Astrocyte (in vitro differentiated cells and primary cell): ENCODE measurements around the gene CCR6.

ENCODE experiments used
- EZH2 ChIP-seq: IDR thresholded peaks from 2 replicates; pipeline ENCODE4 v1.6.1; 2012; ENCODE audit warnings: mild to moderate bottlenecking, low read length, inconsistent platforms; ENCODE audit not compliant: insufficient read depth
- TF ChIP-seq, protein P1 (sequence below): IDR thresholded peaks from 2 replicates; pipeline ENCODE4 v1.5.1; 2011; ENCODE audit warnings: low read depth, mild to moderate bottlenecking, inconsistent platforms, low read length, moderate library complexity; ENCODE audit not compliant: insufficient read depth

- TF ChIP-seq, protein P1, sequence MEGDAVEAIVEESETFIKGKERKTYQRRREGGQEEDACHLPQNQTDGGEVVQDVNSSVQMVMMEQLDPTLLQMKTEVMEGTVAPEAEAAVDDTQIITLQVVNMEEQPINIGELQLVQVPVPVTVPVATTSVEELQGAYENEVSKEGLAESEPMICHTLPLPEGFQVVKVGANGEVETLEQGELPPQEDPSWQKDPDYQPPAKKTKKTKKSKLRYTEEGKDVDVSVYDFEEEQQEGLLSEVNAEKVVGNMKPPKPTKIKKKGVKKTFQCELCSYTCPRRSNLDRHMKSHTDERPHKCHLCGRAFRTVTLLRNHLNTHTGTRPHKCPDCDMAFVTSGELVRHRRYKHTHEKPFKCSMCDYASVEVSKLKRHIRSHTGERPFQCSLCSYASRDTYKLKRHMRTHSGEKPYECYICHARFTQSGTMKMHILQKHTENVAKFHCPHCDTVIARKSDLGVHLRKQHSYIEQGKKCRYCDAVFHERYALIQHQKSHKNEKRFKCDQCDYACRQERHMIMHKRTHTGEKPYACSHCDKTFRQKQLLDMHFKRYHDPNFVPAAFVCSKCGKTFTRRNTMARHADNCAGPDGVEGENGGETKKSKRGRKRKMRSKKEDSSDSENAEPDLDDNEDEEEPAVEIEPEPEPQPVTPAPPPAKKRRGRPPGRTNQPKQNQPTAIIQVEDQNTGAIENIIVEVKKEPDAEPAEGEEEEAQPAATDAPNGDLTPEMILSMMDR = no peak
- TF ChIP-seq EZH2 = no peak
Observed at GRCh38 chr6:167121335-167121841, 1.5 kb upstream of the CCR6 start.
